HG03175 (cell line): ENCODE measurements around the gene PRDM2.
"Not testable (repeated sequence)": the region's sequence is repeated elsewhere in the genome, so short reads cannot be mapped to it uniquely, and the experiment has no call there.

Source experiments
- ATAC-seq: cut with Tn5 transposase; IDR thresholded peaks from one replicate; pipeline ENCODE4 v1.9.1; 2021; ENCODE audit warnings: mild to moderate bottlenecking, moderate library complexity; ENCODE audit not compliant: unreplicated experiment

Gene PRDM2

GRCh38 chr1:13699936-13700520 is at the start of gene PRDM2:
PRDM2 (plus strand) TSS chr1:13700188; CDS start chr1:13715606, 15,418 bp downstream.
- ATAC-seq = peak; percentile 39

GRCh38 chr1:13651279-13651678 is 48.7 kb upstream of the PRDM2 start:
- ATAC-seq = no peak

- no peak for ATAC-seq
Measured at GRCh38 chr1:13652238-13652637, 47.8 kb upstream of the PRDM2 start.

- ATAC-seq = no peak
Measured at GRCh38 chr1:13661539-13661938, 38.4 kb upstream of the PRDM2 start.

GRCh38 chr1:13662493-13662892 is 37.5 kb upstream of the PRDM2 start:
- no peak for ATAC-seq

- no peak for ATAC-seq
Measured at GRCh38 chr1:13663969-13664368, 36.0 kb upstream of the PRDM2 start.

GRCh38 chr1:13664451-13664850 is 35.5 kb upstream of the PRDM2 start:
- ATAC-seq = no peak

GRCh38 chr1:13666317-13666716 is 33.7 kb upstream of the PRDM2 start:
- ATAC-seq = no peak

- no peak for ATAC-seq
Measured at GRCh38 chr1:13667691-13668090, 32.3 kb upstream of the PRDM2 start.

GRCh38 chr1:13674377-13674776 is 25.6 kb upstream of the PRDM2 start:
- no peak for ATAC-seq

GRCh38 chr1:13675151-13675651 is 24.8 kb upstream of the PRDM2 start:
- ATAC-seq = no peak

- no peak for ATAC-seq
Measured at GRCh38 chr1:13677896-13678295, 22.1 kb upstream of the PRDM2 start.

GRCh38 chr1:13679651-13680050 is 20.3 kb upstream of the PRDM2 start:
- ATAC-seq = no peak

- ATAC-seq = not testable (repeated sequence)
Measured at GRCh38 chr1:13680609-13681008, 19.4 kb upstream of the PRDM2 start.

GRCh38 chr1:13681921-13682320 is 18.1 kb upstream of the PRDM2 start:
- no peak for ATAC-seq

- no peak for ATAC-seq
Measured at GRCh38 chr1:13682444-13682843, 17.5 kb upstream of the PRDM2 start.

GRCh38 chr1:13683206-13683605 is 16.8 kb upstream of the PRDM2 start:
- no peak for ATAC-seq

- no peak for ATAC-seq
Measured at GRCh38 chr1:13687151-13687715, 12.8 kb upstream of the PRDM2 start.

GRCh38 chr1:13693094-13693493 is 6.9 kb upstream of the PRDM2 start:
- ATAC-seq = not testable (repeated sequence)

GRCh38 chr1:13694886-13695684 is 4.9 kb upstream of the PRDM2 start:
- no peak for ATAC-seq

GRCh38 chr1:13697738-13698137 is 2.2 kb upstream of the PRDM2 start:
- no peak for ATAC-seq

- no peak for ATAC-seq
Measured at GRCh38 chr1:13699510-13699909, 478 bp upstream of the PRDM2 start.
